ENCODE results near the gene CCDC194. TPM values are rescaled to one million over a fixed set of nuclear protein-coding genes. Genes with fewer than 3 reads are reported as not detected.
A peak's percentile ranks its signal among the peaks of the same experiment; 100 is the strongest.

The CCDC194 gene
- total RNA-seq, 2 donors from 2014 or later: not detected

DNA sequence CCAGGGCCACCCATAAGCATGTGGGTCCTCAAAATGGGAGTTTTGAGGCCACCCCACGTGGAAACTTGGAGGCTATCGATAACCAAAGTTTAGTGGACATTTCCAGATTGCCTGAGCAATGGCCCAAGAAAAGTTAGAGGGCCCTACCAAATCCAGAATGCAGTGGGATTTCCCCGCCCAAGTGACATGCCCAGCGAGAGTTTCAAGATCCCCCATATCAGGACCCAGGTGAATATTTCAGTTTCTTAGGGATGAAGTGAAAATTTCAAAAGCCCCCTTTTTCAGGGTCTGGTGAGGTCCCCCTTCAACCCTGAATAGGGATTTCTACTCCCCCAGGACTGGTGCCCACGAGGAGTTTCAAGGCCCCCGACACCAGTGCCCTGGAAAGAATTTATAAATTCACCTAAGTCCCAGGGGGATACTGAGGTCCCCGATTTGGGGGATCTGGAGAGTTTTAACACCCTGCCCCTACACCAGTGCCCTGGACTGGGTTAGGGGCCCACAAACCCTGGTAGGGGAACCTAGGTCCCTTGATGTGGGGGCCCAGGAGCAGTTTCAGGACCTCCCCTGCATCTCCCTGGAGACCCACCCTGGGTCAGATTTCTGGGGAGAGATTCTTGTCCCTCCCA, 10.7 kb upstream of the CCDC194 start:
- intact Hi-C loops (cut with DNase I): no loop called here
- Histone ChIP-seq H3K36me3 (no peaks in the 10 kb centered on the region), H3K27me3 (replicated peaks; ENCODE audit: insufficient read depth) (no peaks in the 10 kb centered on the region), H3K4me3 (peak overlapping the region; percentile 23 to 26), H3K4me1 (replicated peaks) (no peaks in the 10 kb centered on the region), H3K27ac (peak overlapping the region; percentile 72 to 75), H3K9me3 (no peaks in the 10 kb centered on the region)
- WGBS: 80% methylated on average over 7 of the region's 7 CpGs
- TF ChIP-seq, protein P1, sequence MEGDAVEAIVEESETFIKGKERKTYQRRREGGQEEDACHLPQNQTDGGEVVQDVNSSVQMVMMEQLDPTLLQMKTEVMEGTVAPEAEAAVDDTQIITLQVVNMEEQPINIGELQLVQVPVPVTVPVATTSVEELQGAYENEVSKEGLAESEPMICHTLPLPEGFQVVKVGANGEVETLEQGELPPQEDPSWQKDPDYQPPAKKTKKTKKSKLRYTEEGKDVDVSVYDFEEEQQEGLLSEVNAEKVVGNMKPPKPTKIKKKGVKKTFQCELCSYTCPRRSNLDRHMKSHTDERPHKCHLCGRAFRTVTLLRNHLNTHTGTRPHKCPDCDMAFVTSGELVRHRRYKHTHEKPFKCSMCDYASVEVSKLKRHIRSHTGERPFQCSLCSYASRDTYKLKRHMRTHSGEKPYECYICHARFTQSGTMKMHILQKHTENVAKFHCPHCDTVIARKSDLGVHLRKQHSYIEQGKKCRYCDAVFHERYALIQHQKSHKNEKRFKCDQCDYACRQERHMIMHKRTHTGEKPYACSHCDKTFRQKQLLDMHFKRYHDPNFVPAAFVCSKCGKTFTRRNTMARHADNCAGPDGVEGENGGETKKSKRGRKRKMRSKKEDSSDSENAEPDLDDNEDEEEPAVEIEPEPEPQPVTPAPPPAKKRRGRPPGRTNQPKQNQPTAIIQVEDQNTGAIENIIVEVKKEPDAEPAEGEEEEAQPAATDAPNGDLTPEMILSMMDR (IDR thresholded peaks at IDR 0.05): no peak
- no peak for TF ChIP-seq POLR2A (IDR thresholded peaks at IDR 0.05)
- no peak for TF ChIP-seq POLR2AphosphoS5 (IDR thresholded peaks at IDR 0.05)
- DNase-seq (ENCODE audit: low spot score): no peak

DNA sequence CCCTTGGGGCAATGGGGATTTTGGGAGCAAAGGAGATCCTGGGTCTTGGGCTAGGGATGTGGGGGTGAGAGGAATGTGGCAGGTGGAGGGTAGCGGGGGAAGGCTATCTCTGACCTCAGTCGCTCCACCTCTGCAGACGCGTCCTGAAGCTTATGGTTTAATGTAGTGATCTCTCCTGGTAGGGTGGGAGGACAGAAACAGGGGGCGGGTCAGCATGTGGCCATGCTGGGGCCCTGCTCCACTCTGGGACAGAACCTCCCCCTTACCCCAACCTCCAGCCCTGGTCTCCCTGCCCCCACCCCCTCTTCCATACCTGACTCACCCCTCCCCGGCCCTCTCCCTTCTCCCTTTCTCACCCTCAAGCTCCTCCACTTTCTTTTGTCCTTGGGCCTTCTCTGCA, 10.0 kb upstream of the CCDC194 start:
- no peak overlapping the region for H3K4me3 ChIP-seq
- no peaks in the 10 kb centered on the region for H3K4me1 ChIP-seq (replicated peaks)
- no peak for TF ChIP-seq POLR2A (IDR thresholded peaks at IDR 0.05)
- TF ChIP-seq POLR2AphosphoS5 (IDR thresholded peaks at IDR 0.05): no peak
- TF ChIP-seq, protein P1 (IDR thresholded peaks at IDR 0.05): no peak
- H3K9me3 ChIP-seq: no peaks in the 10 kb centered on the region
- H3K27me3 ChIP-seq (replicated peaks; ENCODE audit: insufficient read depth): no peaks in the 10 kb centered on the region
- H3K27ac ChIP-seq: peak overlapping the region in 1 of 2 donors; percentile 75
- 89% methylated on average over 6 of the region's 6 CpGs for WGBS
- no peaks in the 10 kb centered on the region for H3K36me3 ChIP-seq
- no peak for DNase-seq (ENCODE audit: low spot score)
- intact Hi-C loops (cut with DNase I): no loop called here

DNA sequence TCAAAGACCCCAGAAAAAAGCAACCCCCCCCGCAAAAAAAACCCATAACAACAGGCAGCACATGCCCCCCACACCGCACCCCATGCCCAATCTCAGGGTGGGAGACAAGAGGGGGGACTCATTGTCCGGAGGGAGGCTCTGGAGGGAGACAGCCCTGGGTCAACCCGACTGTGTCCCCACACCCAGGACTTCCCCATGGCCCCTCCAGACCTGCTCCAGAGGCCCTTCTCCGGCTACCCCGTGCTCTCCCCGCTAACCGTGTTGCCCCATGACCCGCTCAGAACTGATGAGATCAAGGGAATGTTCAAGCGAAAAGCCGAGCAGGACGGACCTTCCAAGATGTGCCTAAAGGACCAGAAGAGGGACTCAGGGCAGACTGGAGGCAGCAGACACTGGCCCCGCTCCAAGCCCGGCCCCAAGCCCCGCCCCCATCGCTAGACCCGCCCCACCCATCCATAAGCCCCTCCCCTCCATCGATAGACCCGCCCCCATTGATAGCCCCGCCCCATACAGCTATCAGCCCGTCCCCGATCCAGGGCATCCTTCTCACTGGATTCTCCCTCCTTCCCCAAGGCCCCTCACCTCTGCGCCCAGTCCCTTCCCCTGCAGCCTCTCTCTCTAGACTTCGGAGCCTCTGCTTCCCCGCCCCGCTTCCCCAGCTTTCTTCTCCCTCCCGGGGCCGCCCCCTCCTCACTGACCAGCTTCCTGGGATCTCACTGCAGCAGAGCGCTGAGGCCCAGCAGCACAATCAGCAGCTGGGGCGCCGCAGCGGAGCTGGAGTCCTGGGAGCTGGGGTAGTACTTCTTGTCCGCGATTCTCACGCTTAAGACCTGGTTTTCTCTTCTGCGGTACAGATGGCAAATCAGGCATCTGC, 9.2 kb upstream of the CCDC194 start:
- no peak for DNase-seq (ENCODE audit: low spot score)
- intact Hi-C loops (cut with DNase I): no loop called here
- Histone ChIP-seq H3K4me1 (replicated peaks) (no peaks in the 10 kb centered on the region), H3K27ac (no peak overlapping the region), H3K4me3 (no peak overlapping the region), H3K36me3 (no peaks in the 10 kb centered on the region), H3K9me3 (no peaks in the 10 kb centered on the region), H3K27me3 (replicated peaks; ENCODE audit: insufficient read depth) (no peaks in the 10 kb centered on the region)
- TF ChIP-seq POLR2A (IDR thresholded peaks at IDR 0.05): no peak
- TF ChIP-seq POLR2AphosphoS5 (IDR thresholded peaks at IDR 0.05): no peak
- TF ChIP-seq, protein P1 (IDR thresholded peaks at IDR 0.05): no peak
- 43% methylated on average over 31 of the region's 36 CpGs for WGBS

DNA sequence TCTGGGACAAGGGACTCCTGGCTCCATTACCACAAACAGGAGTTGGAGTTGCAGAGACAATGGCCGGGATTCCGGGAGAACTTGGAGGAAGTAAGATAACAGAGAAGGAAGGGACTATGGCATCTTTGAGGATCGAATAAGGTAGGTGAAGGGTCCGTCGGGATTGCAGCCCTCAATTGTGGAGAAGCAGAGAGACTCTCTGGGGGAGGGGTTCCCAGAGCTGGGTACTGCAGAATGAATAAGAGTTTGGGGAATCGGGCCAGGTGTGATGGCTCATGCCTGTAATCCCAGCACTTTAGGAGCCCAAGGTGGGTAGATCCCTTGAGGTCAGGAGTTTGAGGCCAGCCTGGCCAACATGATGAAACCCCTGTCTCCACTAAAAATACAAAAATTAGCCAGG, 7.6 kb upstream of the CCDC194 start:
- intact Hi-C loops (cut with DNase I): no loop called here
- WGBS: 87% methylated on average over 6 of the region's 6 CpGs

More for the DNA sequence above, 7.6 kb upstream of the CCDC194 start:
- no peak for DNase-seq (ENCODE audit: low spot score)
- Histone ChIP-seq H3K27me3 (replicated peaks; ENCODE audit: insufficient read depth) (no peaks in the 10 kb centered on the region), H3K36me3 (no peaks in the 10 kb centered on the region), H3K9me3 (no peaks in the 10 kb centered on the region), H3K27ac (no peak overlapping the region), H3K4me3 (no peak overlapping the region), H3K4me1 (replicated peaks) (no peaks in the 10 kb centered on the region)
- TF ChIP-seq, protein P1 (IDR thresholded peaks at IDR 0.05): no peak
- TF ChIP-seq POLR2A (IDR thresholded peaks at IDR 0.05) (no peak), POLR2AphosphoS5 (IDR thresholded peaks at IDR 0.05) (no peak)
